Loucy (cell line): ENCODE data around the gene MAPK8.

Experiments used
- H2AFZ ChIP-seq: fragments of 200-600 bp; sonication (generic); 2 replicates; pipeline ENCODE4 v1.6.0; 2016; ENCODE audit warnings: antibody characterized with exemption, mild to moderate bottlenecking, low read length, moderate library complexity
- H3F3A ChIP-seq: fragments of 200-600 bp; 2 replicates; pipeline ENCODE4 v1.6.0; 2016; ENCODE audit warnings: antibody characterized with exemption, low read depth, mild to moderate bottlenecking
- H3K27me3 ChIP-seq: fragments of 200-600 bp; sonication (generic); 2 replicates; pipeline ENCODE4 v1.6.1; 2014; ENCODE audit warnings: low read length, mild to moderate bottlenecking; ENCODE audit not compliant: insufficient read depth, poor library complexity, severe bottlenecking
- H3K36me3 ChIP-seq: fragments of 200-600 bp; sonication (generic); 2 replicates; pipeline ENCODE4 v1.6.1; 2016; ENCODE audit warnings: low read length; ENCODE audit not compliant: insufficient read depth
- H3K4me1 ChIP-seq: fragments of 200-600 bp; sonication (generic); 2 replicates; pipeline ENCODE4 v1.5.1; 2014; ENCODE audit warnings: low read length, mild to moderate bottlenecking; ENCODE audit not compliant: insufficient read depth, poor library complexity, severe bottlenecking
- H3K4me2 ChIP-seq: fragments of 200-600 bp; sonication (generic); 2 replicates; pipeline ENCODE4 v1.6.0; 2014; ENCODE audit warnings: antibody characterized with exemption, low read length, low read depth, mild to moderate bottlenecking; ENCODE audit not compliant: poor library complexity, severe bottlenecking
- H3K4me3 ChIP-seq: fragments of 200-600 bp; sonication (generic); 2 replicates; pipeline ENCODE4 v1.5.1; 2014; ENCODE audit warnings: low read length, mild to moderate bottlenecking, mixed read lengths; ENCODE audit not compliant: poor library complexity, severe bottlenecking
- H3K79me2 ChIP-seq: fragments of 200-600 bp; sonication (generic); 2 replicates; pipeline ENCODE4 v1.6.1; 2014; ENCODE audit warnings: low read length; ENCODE audit not compliant: insufficient read depth
- H3K9ac ChIP-seq: fragments of 200-600 bp; sonication (generic); 2 replicates; pipeline ENCODE4 v1.6.0; 2014; ENCODE audit warnings: mild to moderate bottlenecking, low read depth, low read length, moderate library complexity; ENCODE audit not compliant: poor library complexity, severe bottlenecking
- H3K9me2 ChIP-seq: fragments of 200-600 bp; sonication (generic); replicated peaks from 2 replicates; pipeline ENCODE4 v1.6.1; 2016; ENCODE audit warnings: low read depth, low read length, mixed read lengths
- H3K9me3 ChIP-seq: fragments of 200-600 bp; sonication (generic); 2 replicates; pipeline ENCODE4 v1.6.1; 2014; ENCODE audit warnings: mild to moderate bottlenecking, antibody characterized with exemption, low read length, low read depth; ENCODE audit not compliant: insufficient read depth
- H4K20me1 ChIP-seq: fragments of 200-600 bp; sonication (generic); 2 replicates; pipeline ENCODE4 v1.6.0; 2014; ENCODE audit warnings: antibody characterized with exemption, low read length, mild to moderate bottlenecking; ENCODE audit not compliant: insufficient read depth, poor library complexity, severe bottlenecking
- EZH2phosphoT487 ChIP-seq: fragments of 200-600 bp; IDR thresholded peaks from 2 replicates; pipeline ENCODE4 v1.6.1; 2018; ENCODE audit warnings: antibody characterized with exemption, mild to moderate bottlenecking, moderate library complexity, borderline replicate concordance
- TF ChIP-seq, protein P1 (sequence below): fragments of 200-600 bp; sonication (generic); conservative IDR thresholded peaks from 2 replicates; pipeline ENCODE4 v1.5.1; 2014; ENCODE audit warnings: mild to moderate bottlenecking, antibody characterized with exemption, low read length

Gene MAPK8

DNA sequence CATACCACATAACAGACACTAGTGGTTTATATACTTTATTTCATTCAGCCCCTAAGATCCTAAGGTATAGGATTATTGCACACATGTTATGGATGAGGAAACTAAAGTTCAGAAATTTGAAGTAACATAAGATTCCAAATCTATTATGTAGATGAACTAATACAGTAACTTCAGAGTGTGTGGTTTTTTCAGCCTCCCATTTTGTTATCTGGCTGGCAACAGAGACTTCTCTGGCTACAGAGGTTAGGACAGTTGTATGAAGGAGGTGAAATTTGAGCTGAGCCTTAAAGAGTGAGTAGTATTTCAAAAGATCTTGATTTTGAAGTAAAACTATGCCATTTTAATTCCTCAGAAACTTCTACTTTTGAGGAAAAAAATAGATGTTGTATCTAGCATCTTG is 125.4 kb downstream of the MAPK8 start:
- Histone ChIP-seq H3K27me3 (no peaks in the 10 kb centered on the region), H3K4me2 (no peak overlapping the region), H3K4me3 (no peak overlapping the region), H3K9me2 (no peaks in the 10 kb centered on the region), H3K79me2 (no peaks in the 10 kb centered on the region), H3K9me3 (no peaks in the 10 kb centered on the region), H3K36me3 (peaks cover 47% of the 10 kb centered on the region; the same call in 1 of the 2 replicates), H3K9ac (no peak overlapping the region), H4K20me1 (no peaks in the 10 kb centered on the region), H3K4me1 (no peaks in the 10 kb centered on the region), H3F3A (no peaks in the 10 kb centered on the region), H2AFZ (no peak overlapping the region)
- TF ChIP-seq EZH2phosphoT487, result no peak
- TF ChIP-seq, protein P1, sequence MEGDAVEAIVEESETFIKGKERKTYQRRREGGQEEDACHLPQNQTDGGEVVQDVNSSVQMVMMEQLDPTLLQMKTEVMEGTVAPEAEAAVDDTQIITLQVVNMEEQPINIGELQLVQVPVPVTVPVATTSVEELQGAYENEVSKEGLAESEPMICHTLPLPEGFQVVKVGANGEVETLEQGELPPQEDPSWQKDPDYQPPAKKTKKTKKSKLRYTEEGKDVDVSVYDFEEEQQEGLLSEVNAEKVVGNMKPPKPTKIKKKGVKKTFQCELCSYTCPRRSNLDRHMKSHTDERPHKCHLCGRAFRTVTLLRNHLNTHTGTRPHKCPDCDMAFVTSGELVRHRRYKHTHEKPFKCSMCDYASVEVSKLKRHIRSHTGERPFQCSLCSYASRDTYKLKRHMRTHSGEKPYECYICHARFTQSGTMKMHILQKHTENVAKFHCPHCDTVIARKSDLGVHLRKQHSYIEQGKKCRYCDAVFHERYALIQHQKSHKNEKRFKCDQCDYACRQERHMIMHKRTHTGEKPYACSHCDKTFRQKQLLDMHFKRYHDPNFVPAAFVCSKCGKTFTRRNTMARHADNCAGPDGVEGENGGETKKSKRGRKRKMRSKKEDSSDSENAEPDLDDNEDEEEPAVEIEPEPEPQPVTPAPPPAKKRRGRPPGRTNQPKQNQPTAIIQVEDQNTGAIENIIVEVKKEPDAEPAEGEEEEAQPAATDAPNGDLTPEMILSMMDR, result no peak

- no peaks in the 10 kb centered on the region for H3K9me2 ChIP-seq
- peaks cover 16% of the 10 kb centered on the region; the same call in 1 of the 2 replicates for H3K36me3 ChIP-seq
These were observed 131.1 kb downstream of the MAPK8 start for GRCh38 chr10:48437546-48437945.

DNA sequence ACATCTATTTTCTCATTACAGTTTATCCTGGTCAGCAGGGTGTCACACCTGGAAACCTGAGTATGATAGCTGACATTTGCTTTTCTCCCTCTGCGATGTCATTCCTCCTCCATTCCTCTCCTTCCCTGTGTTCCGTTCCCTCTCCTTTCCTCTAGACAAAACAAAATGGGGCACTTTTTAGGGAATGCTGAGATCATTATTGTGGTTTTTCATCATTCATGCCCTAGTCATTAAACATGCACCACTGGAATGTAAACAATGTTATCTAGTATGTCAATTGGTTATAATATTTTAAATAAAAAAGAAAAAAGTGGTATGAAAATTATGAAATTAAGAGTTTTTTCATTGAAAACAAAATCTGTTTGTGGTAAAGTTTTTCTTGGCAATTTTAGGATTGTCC is 132.6 kb downstream of the MAPK8 start:
- H4K20me1 ChIP-seq, result no peaks in the 10 kb centered on the region
- H3K9me2 ChIP-seq, result no peaks in the 10 kb centered on the region
- no peak overlapping the region for H3K4me2 ChIP-seq
- H3K4me3 ChIP-seq, result no peak overlapping the region
- no peaks in the 10 kb centered on the region for H3K27me3 ChIP-seq
- no peak overlapping the region for H3K9ac ChIP-seq
- no peaks in the 10 kb centered on the region for H3K79me2 ChIP-seq
- TF ChIP-seq EZH2phosphoT487, result no peak
- TF ChIP-seq, protein P1, result no peak
- peaks cover 11% of the 10 kb centered on the region; the same call in 1 of the 2 replicates for H3K36me3 ChIP-seq
- no peaks in the 10 kb centered on the region for H3K4me1 ChIP-seq
- no peak overlapping the region for H2AFZ ChIP-seq
- H3F3A ChIP-seq, result no peaks in the 10 kb centered on the region
- no peaks in the 10 kb centered on the region for H3K9me3 ChIP-seq

More at GRCh38 chr10:48437546-48437945, 131.1 kb downstream of the MAPK8 start:
- Histone ChIP-seq H2AFZ (no peak overlapping the region), H3K4me1 (no peaks in the 10 kb centered on the region), H4K20me1 (no peaks in the 10 kb centered on the region), H3K9me3 (no peaks in the 10 kb centered on the region), H3K4me3 (no peak overlapping the region), H3K9ac (no peak overlapping the region), H3K4me2 (no peak overlapping the region), H3F3A (no peaks in the 10 kb centered on the region), H3K27me3 (no peaks in the 10 kb centered on the region), H3K79me2 (no peaks in the 10 kb centered on the region)
- TF ChIP-seq, protein P1, result no peak
- TF ChIP-seq EZH2phosphoT487, result no peak
